Skeletal muscle cell (primary cell): ENCODE measurements around the gene PLAC9.
A peak's percentile ranks its signal among the peaks of the same experiment; 100 is the strongest.
"Not testable (repeated sequence)": the region's sequence is repeated elsewhere in the genome, so short reads cannot be mapped to it uniquely, and the experiment has no call there.

Experiments
- DNase-seq: peaks from one replicate; pipeline ENCODE4 v3.0.0-alpha.2; 2010; ENCODE audit warnings: low read depth
- H3K4me3 ChIP-seq: 2 replicates; pipeline ENCODE4 v1.5.1; 2011; ENCODE audit warnings: low read depth, mild to moderate bottlenecking, control low read depth, low read length, moderate library complexity

The PLAC9 gene

DNA sequence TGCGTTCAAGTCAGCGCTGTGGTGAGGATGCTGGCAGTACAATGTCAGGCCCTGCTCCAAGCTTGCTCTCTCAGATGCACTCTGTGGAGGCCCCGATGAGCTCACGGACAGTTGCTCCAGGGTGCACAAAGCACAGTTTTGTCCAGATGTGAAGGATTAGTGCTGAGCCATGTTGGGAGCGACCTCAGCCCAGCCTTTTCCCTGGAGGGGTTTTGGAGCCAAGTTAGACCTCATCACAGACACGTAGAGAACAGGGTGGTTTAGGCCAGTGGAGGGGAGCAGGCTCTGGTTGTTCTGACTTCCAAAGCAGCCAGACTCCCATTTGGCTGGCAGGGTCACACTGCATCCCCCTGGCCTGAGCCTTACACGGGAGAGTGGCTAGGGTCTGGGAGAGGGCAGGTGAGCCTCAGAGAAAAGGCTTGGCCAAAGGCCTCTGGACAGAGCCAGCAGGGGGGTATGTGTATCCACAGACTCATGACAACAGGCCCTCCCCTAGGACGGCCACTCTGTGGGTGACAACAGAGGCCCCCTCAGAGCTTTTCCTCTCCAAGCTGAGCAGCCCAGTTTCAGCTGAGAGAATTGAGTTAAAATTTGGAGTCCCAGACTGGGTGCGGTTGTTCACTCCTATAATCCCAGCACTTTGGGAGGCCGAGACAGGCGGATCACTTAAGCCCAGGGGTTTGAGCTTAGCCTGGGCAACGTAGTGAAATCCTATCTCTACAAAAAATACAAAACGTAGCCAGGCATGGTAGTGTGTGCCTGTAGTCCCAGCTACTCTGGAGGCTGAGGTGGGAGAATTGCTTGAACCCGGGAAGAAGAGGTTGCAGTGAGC is 4.7 kb downstream of the PLAC9 start:
- DNase-seq = peak; percentile 88
- no peak overlapping the region for H3K4me3 ChIP-seq

DNA sequence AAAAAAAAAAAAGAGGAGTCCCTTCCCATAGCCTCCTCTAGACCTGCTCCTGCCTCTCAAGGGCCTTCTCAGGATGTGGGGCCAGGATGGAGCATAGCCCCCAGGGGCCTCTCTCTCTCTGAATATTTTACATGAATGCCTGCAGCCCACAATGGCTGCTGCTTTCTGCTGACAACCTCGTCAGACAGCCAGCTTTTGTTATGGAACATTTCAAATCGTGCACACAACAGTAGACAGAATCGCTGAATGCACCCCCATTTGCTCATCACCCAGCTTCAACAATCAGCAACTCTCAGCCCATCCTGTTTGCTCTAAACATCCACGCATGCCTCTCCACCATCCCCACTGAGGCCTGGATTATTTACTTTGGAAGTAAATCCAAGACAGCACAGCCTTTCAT is 5.4 kb downstream of the PLAC9 start:
- no peak for DNase-seq
- H3K4me3 ChIP-seq = no peak overlapping the region

DNA sequence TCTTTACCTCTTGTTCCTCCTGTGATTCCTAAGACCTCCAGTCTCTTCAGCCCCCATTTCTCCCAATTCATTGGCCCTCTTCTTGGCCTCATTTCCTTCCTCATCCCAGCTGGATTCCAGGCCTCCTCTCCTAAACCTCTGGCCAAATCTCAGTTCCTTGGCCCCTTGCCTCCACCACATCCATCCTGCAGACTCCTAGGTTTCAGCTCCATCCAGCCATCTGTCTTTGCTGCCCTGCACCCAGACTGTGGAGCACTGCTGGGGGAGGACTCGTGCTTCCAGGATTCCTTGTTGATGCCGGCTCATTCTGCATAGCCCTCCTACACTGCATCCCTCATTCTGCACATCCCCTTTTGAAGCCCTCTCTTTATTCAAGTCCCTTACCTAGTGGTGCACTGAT is 6.7 kb downstream of the PLAC9 start:
- H3K4me3 ChIP-seq = no peak overlapping the region
- no peak for DNase-seq

DNA sequence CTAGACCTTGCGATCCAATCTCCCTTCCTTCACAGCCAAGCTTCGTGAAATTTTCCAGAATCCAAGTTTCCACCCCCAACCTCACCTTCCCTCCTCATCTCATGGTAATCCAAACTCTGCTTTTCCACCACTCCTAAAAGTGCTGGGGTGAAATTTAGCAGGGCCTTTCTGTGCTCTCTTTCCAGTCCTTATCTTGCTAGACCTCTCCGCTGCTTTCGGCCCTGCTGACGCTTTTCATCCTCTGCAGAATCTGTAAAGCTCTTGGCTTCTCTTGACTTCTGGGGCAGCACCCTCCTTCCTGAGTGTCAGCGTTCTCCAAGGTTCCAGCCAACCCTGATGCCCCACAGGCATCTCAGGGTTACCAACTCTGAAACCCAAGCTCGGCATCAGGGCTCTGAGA is 7.7 kb downstream of the PLAC9 start:
- no peak overlapping the region for H3K4me3 ChIP-seq
- DNase-seq = no peak

DNA sequence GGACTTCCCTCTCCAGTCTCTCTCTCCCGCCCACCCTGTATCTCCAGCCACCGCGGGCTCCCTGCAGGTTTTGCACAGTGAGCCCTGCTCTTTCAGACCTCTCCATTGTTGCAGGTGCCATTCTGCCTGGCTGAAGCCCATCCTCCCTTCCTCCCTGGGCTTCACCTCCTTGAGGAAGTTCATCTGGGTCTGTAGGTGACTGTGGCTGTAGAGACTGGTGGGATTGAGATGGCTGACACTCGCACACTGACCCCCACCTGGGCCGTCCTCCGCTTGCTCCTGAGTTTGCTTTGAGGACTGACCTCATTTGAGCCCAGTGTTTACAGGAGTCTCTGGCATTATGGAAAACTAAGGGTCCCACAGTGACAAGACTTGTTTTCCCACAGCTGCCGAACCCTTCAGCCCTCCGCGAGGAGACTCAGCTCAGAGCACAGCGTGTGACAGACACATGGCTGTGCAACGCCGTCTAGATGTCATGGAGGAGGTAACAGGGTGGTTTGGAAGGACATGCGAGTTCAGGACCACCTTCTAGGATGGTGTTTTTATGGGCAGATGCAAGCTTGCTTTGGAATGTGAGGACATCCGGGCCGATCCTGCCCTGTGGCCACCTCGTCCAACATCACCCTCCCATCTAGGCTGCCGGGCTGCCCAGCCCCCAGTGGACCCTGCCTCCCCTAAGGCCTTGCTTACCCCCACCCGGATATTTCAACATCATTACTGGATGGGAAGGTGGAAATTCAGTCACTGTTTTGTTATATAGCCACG is 9.3 kb downstream of the PLAC9 start:
- DNase-seq = no peak
- H3K4me3 ChIP-seq = no peak overlapping the region

DNA sequence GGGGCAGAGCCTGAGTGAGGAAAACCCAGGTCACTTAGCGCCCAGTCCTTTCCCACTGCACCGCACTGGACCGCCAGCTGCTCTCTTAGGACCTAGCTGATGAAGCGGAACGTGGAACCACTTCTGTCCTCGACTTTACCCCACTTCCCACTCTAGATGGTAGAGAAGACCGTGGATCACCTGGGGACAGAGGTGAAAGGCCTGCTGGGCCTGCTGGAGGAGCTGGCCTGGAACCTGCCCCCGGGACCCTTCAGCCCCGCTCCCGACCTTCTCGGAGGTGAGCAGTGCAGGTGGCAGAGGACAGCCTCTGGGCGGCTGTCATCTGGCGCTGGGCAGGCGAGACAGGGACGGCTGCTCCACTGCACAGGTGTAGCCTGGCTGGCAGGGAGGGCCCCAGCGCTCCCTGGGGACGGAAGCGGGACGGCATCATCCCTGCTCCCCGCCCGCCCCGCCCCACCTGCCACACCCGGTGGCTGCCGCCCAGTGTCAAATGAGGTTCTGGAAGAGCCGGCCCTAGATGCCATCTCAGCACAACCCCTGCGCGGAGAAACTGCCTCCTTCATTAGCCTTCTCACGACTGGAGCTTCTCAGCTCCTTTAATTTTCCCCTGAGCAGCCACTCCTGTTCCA is 11.7 kb downstream of the PLAC9 start:
- no peak overlapping the region for H3K4me3 ChIP-seq
- DNase-seq = no peak

DNA sequence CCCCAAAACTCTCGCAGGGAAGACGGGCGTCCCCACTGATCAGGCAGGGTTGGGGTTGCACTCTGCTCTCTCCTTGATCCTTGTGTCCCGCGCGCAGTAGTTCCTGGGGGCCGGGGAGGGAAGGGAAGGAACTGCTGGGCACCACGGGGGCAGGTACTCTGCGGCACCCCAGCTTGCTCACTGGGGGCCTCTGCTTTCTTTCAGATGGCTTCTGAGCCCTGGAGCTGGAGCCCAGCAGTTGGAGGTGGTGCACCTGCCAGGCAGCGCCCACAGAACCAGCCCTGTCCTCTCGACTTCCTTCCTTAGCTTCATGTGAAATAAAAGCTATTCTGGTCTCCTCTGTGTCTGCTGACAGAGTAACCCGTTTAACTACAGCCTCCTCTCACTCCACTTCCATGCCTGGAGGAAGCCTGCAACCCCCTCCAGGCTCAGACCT is 12.2 kb downstream of the PLAC9 start:
- no peak for DNase-seq
- H3K4me3 ChIP-seq = no peak overlapping the region

DNA sequence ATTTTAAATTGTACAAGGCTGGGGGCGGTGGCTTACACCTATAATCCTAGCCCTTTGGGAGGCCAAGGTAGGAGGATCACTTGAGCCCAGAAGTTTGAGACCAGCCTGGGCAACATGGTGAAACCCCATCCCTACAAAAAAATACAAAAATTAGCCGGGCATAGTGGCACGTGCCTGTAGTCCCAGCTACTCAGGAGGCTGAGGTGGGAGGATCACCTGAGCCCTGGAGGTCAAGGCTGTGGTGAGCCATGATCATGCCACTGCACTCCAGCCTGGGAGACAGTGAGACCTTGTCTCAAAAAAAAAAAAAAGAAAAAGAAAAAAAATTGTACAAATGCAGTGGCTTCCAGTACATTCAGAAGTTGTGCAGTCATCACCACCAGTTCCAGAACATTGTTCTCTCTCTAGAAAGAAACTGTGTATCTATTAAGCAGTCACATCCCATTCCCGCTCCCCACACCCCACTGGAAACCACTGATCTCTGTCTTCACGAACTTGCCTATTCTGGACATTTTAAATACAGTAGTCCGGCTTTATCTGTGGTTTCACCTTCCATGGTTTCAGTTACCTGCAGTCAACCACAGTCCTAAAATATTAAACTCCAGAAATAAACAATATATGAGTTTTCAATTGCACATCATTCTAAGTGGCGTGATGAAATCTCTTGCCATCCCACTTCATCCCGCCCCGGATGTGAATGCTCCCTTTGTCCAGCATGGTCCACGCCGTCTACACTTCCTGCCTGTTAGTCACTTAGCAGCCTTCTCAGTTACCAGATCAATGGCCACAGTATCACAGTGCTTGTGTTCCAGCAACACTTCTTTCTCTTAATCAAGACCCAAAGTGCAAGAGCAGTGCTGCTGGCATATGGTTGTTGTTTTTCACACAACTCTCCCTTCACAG is 13.1 kb downstream of the PLAC9 start:
- not testable (repeated sequence) for H3K4me3 ChIP-seq, DNase-seq

DNA sequence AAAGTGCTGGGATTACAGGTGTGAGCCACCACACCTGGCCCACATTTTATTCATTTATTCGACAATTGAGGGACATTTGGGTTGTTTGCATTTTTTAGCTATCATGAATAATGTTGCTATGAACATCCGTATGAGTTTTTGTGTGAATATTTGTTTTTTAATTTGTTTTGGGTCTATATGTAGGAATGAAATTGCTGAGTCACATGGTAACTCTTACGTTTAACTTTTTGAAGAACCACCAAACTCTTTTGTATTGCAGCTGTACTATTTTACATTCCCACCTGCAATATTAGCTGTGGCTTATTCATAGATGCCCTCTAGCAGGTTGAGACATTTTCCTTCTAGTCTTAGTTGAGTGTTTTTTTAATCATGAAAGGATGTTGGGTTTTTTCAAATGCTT is 14.4 kb downstream of the PLAC9 start:
- DNase-seq = no peak
- H3K4me3 ChIP-seq = no peak overlapping the region

DNA sequence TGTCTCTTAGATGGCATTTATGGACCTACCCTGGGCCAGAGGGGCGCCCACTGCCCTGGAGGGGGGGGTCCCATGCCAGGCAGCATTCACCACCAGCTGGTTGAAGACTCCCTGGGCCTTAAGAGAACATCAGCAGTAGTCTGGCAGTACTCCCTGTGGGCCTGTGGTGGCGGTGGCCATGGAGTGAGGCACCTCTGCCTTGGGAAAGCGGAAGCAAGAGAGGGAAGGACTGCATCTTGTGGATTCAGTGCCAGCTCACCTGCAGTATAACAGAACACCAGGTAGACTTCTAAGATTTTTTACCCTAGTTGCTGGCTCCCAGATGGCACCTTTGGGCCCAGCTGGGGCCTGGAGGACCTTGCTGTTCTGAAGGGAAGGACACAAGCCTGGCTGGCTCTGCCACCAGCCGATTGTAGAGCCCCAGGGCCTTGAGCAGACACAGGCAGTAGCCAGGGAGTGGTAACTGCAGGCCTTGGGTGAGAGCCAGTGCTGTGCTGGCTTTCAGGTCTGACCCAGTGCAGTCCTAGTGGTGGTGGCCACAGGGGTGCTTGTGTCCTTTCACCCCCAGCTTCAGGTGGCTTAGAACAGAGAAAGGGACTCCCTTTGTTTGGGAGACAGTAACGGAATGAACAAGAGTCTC is 15.8 kb downstream of the PLAC9 start:
- no peak for DNase-seq
- no peak overlapping the region for H3K4me3 ChIP-seq

DNA sequence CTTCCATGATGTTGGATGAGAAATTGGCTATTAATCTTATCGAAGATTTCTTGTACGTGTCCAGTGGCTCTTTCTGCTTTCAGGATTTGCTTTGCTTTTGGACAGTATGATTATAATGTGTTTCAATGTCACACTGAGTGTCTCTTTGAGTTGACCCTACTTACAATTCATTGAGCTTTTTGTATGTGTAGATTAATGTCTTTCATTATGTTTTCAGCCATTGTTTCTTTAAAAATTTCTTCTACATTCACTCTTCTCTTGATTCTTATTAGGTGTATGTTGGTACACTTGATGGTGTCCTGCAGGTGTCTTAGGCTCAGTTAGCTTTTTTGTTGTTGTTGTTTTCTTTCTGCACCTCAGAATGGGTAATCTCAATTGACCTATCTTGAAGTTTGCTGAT is 16.6 kb downstream of the PLAC9 start:
- no peak overlapping the region for H3K4me3 ChIP-seq
- no peak for DNase-seq

DNA sequence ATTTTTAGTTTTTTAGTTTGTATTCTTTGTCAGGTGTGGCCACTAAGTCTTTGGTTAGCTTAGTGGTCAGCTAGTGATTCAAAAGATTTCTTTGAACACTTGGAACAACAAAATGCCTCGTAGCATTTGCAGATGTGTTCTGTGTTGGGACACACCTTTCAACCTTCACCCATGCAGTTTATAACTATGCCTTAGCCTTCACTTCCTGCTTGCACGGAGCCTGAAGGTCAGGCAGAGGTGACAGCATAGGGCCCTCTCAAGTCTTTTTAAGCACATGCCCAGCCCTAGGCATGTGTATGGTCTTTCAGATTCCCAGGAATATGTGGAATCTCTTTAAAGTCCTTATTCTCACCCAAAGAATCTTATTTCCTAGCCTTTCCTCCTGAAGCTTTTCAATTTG is 17.6 kb downstream of the PLAC9 start:
- no peak overlapping the region for H3K4me3 ChIP-seq
- no peak for DNase-seq

DNA sequence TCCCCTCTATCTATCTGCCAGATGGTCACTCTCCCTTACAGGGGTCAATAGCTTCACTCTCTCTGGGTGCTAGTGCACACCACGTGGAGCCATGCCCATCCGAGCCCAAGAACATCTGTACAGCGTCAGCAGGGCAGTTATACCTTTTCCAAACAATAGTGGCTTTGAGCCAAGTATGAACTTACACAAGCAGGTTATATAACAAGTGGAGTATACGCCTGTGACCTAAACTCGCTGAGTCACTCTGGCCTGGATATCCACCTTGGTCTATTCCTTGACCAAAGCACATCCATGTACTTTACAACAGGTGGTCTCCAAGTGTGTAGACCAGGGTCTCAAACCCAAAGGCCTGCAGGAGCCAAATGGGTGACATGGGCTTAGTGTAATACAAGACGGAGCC is 20.3 kb downstream of the PLAC9 start:
- H3K4me3 ChIP-seq = no peak overlapping the region
- DNase-seq = no peak

DNA sequence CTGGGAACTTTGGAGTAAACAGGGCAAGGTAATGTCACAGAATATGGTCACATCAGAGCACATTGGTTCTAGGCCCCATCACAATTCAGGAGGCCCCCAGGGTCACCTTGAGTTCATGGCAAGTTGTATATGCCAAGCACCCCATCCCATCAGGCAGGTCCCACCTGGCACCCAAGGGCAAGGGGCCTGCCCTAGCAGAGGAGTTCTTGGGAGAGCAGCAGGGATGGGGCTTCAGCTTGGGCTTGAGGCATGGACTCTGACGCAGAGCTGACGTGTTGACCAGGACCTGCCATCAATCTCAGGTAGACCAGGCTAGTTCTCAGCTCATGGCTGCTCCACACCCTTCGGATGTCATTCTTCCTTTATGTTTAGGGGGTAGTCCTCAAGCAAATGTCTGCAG is 20.9 kb downstream of the PLAC9 start:
- H3K4me3 ChIP-seq = no peak overlapping the region
- no peak for DNase-seq

DNA sequence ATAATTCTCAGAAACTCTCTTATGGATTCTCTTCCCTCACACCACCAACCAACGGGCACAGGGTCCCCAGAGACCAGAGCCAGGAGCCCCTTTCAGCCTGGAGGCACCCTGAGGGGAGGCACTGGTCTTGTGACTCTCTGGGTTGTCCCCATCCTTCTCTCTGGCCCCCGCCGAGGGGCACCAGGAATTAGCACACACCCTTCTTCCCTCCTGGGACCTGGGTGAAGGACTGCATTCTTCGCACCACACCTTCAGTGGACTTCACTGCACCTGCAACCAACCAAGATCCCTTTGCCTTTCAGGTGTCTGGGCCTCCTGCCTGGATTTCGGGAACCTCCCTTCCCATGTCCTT is 22.1 kb downstream of the PLAC9 start:
- no peak overlapping the region for H3K4me3 ChIP-seq
- DNase-seq = no peak

DNA sequence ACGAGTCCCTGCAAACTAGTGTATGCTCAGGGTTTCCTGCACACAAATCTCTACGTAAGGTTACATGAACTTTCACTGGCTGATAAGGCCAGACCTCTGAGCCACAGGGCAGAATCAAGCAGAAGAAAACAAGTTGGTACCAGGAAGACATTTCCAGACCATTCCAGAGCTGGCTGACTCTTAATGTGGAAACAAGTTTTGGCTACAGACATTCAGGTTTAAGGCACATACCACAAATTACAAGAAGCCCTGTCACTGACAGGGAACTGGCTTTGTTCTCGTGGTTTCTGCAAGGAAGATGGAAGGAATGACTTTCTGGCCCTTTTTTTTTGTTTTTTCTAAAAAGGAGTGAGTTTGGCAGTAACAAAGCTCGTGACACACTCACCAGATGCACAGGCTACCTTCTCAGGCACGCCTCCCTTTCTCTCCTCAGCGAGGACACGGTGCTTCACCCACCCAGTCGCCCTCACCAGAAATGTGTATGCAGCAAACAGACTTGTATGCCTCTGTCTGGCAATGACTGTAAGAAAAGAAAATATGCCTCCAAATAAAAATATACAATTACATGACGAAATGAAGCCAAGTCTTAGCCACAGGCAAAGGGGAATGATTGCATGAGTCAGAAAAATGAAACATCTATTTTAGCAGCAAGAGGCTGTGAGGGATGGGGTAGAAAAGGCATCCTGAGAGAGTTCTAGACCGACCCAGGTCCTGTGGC is 22.6 kb downstream of the PLAC9 start:
- no peak overlapping the region for H3K4me3 ChIP-seq
- DNase-seq = peak; percentile 86

DNA sequence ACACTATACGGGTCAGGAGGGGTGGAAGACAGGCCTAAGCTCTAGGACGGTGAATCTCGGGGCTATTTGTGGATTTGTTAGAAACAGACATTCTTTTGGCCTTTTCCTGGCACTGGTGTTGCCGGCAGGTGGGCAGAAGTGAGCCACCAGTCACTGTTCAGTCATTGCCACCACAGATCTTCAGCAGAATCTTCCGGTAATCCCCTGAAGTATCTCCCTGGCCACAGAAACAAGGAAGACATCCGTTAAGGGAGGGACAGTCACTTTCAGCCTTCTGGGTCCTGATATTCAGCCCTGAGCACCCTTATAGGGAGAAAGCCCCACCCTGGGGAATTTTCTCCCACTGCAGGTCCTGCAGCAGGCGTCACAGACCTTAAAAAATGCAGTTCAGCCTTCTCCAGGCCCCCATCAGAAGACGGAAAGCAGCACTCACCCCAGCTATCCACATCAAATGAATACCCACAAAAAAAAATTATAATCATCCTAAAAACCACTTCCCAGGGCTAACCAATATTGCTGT is 23.2 kb downstream of the PLAC9 start:
- DNase-seq = no peak

DNA sequence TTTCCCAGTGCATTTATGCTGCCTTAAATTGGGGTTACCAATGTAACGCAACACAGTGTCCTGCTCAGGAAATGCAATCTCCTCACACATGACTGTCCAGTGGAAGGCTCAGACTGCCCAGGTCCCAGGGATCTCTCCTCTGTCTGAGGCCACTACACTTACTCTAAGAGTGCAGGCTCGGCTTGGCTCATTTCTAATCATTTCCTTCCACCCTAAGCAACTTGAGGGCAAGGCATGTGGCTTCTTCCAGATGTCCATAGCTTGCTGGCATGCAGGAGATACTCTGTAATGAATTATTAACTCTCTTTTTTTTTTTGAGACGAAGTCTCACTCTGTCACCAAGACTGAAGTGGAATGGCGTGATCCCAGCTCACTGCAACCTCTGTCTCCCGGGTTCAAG is 23.7 kb downstream of the PLAC9 start:
- H3K4me3 ChIP-seq = no peak overlapping the region
- no peak for DNase-seq

More for the DNA sequence above, 23.2 kb downstream of the PLAC9 start:
- H3K4me3 ChIP-seq = no peak overlapping the region
